ENCODE data around the gene BCL11A.

BCL11A gene

DNA sequence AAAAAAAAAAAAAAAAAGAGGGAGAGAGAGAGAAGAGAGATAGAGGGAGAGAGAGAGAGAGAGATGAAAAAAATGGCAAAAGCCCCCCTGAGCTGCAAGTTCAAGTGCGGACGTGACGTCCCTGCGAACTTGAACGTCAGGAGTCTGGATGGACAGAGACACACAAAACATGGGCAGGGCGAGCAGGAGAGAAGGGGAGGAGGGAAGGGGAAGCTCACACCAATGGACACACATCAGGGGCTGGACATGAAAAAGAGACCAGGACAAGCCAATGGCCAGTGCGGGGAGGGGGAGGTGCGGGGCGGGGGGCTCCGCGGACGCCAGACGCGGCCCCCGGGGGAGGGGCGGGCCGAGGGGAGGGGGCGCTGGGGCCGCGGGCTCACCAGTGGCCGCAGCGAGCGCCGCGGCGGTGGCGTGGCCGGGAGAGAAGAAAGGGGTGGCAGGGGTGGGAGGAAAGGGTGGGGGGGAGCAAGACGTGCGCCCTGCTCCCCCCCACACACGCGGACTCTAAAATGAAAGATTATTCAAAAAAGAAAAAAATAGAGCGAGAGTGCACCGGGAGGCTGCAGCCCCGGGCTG is at the start of gene BCL11A:
Gene BCL11A, minus strand, starts transcription at position 160 of the 579 bp plus-strand sequence. CDS start 384 bp downstream, outside the sequence.
- DNase-seq (ENCODE audit: low read depth in 2 of 2): no peak

DNA sequence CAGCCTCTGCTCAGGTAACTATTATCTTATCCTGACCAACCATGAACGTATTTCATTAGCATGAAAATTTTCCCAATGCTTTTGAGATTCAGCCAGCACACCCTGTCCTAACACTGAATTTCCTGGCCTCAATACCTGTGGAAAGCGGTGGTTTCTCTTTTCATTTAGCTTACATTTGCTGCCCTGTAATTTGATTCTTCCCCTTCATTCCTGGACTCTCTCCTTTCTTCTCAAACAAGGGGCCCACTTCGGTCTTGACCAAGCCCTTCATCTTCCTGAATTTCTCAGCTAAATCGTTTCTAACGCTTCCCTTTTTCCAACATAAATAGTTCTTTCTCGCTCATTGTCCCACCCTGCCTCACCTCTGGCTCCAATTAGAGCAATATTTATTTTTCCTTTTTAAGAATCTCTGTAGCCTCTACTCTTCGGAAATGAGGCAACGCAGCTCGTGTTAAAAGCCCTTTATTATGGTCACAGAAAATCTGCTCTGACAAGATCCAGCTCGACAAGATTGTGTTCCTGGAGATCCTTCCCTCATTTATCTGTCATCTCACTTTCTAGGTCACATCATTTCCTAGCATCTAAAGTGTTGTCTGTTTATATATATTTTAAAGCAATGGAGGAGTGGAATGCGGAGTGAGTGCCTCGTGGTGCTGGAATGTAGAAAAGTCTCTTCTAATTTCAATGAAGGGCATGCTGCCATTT is 49.5 kb upstream of the BCL11A start:
- DNase-seq (ENCODE audit: low read depth in 2 of 2): no peak

DNA sequence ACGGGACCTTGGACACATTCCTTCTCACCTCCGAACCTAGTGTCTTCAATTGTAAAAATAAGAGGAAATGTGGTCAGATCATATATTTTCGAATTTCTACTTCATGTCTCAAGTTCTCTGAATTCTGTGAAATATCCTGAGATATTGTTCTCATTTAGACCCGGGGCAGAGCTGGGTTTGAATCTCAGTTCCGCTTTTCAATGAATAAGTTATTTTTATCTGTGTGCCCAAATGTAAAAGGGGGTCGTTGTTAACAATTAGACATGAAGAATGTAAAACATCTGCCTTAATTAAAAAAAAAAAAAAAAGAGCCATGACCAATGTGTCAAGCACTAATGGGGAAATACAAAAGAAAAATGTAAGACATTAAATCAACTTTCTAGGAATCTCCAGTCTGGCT is 48.9 kb upstream of the BCL11A start:
- no peak for DNase-seq (ENCODE audit: low read depth in 2 of 2)

DNA sequence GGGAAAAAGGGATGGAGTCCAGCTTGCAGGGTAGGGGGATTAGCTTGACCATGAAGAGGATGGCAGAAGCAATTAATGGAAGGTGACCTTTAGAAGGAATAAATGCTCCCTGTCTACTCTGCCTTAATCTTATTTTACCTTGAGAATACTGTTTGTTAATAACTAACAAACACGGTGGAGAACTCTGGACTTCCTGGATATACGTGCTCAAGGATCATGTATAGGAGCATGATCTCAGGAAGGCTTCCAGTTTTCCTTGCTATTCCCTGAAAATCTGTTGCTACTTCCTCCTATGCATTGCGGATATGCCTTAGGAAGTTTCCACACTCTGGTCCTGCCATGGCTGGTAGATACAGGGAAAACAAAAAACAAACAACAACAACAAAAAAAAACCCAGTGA is 44.8 kb upstream of the BCL11A start:
- DNase-seq (ENCODE audit: low read depth in 2 of 2): no peak

DNA sequence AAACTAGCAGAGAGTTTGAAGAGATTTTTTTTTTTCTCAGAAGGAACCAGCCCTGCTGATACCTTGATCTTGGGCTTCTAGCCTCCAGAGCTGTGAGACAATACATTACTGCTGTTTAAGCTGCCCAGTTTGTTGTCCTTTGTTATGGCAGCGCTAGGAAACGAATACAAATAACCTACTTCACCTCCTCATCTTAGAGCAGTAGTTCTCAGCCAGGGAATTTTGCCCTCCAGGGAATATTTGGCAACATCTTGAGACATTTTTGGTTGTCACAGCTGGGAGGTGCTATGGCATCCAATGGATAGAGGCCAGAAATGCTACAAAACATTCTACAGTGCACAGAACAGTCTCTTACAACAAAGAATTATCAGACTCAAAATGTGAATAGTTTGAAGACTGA is 43.9 kb upstream of the BCL11A start:
- DNase-seq (ENCODE audit: low read depth in 2 of 2): no peak

DNA sequence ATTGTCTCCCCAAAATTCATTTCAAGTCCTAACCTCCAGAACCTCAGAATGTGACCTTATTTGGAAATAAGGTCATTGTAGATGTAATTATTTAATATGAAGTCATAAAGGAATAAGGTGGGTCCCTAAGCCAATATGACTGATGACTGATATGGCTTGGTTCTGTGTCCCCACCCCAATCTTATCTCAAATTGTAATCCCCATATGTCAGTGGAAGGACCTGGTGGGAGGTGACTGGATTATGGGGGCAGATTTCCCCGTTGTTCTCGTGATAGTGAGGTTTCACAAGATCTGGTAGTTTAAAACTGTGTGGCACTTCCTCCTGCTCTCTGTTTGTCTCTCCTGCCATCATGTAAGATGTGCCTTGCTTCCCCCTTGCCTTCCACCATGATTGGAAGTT is 43.0 kb upstream of the BCL11A start:
- no peak for DNase-seq (ENCODE audit: low read depth in 2 of 2)

DNA sequence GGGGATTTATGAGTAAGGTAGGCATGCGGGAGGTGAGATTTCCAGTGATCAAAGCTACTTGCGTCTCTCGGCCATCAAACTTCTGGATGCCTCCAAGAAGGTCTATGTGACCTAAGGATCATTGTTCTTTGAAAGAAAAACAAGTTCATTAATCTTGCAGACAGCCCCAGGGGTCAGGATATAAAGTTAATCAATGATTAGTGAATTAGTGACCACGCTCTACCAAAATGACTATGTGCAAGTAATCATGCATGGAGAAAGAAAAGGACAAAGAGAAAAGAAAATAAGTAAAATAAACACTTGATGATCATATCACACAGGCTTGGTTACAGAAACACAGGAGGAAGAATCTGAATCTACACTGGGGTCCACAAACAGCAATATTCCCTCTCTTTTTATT is 42.5 kb upstream of the BCL11A start:
- no peak for DNase-seq (ENCODE audit: low read depth in 2 of 2)

DNA sequence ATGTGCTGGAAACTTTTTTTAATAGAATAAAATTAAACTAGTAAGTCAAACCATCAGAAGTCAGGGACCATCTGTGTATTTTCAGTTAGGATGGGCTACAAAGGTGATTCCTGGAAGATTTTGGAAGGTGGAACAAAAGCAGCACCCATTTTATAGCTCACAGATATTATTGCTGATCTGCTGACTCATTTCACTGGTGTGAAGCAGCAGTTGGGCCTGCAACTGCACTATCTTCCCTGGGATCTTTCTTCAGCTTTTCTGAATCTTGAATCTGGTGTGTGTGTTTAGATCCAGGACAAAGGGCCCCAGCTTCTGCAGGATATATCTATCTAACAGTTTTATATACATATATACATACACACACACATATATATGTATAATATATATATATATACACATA is 35.6 kb upstream of the BCL11A start:
- DNase-seq (ENCODE audit: low read depth in 2 of 2): no peak

DNA sequence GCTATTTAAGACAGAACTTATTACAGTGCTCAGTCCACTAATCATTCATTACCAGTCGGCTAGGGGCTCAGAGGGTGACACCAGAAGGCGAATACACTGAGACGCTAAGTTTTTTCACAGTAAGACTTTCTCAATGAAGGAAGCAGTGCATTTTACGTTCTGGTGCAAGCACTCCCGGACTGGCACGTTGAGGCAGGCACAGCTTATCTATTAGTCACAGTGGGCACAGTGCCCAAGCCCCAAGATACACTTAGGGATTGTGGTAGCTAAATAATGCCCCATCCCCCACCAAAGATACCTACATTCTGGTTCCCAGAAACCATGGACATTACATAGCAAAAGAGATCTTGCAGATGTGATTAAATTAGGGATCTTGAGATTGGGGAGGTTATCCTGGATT is 32.6 kb upstream of the BCL11A start:
- no peak for DNase-seq (ENCODE audit: low read depth in 2 of 2)

DNA sequence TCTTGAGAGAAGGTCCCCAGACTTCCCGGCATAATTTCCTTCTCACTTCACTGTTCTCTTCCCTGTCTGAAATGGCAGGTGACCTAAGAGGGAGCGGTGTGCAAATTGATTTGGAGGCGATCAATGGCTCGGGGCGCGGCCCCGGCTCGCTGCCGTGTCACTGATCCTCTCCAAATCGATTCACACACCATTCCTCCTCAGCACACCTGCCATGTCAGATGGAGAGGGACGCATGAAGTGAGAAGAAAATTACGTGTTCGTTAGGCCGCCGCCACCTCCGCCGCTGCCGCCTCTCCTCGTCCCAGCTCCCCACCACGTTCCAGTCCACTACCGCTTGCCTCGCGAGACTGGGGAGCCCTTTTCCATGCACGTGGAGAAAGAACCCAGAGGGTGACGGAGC is 31.8 kb upstream of the BCL11A start:
- DNase-seq (ENCODE audit: low read depth in 2 of 2): no peak

DNA sequence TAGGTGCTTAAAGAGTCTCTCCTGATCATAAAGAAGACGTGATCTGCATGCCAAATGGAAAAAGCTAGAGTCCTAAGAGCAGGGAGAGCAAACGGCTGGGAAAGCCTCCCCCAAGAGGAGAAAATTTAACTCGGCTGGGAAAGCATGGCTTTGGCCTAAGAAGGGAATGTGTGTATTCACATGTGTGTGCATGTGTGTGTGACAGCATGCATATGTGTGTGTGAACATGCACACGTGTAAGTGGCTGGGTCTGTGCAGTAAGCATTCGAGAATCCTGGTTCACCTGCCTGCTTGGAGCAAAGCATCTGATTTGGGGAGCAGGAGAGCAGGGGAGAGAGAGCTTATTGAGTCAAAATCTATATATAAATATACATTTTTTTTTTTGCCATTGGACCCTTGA is 30.1 kb upstream of the BCL11A start:
- no peak for DNase-seq (ENCODE audit: low read depth in 2 of 2)

DNA sequence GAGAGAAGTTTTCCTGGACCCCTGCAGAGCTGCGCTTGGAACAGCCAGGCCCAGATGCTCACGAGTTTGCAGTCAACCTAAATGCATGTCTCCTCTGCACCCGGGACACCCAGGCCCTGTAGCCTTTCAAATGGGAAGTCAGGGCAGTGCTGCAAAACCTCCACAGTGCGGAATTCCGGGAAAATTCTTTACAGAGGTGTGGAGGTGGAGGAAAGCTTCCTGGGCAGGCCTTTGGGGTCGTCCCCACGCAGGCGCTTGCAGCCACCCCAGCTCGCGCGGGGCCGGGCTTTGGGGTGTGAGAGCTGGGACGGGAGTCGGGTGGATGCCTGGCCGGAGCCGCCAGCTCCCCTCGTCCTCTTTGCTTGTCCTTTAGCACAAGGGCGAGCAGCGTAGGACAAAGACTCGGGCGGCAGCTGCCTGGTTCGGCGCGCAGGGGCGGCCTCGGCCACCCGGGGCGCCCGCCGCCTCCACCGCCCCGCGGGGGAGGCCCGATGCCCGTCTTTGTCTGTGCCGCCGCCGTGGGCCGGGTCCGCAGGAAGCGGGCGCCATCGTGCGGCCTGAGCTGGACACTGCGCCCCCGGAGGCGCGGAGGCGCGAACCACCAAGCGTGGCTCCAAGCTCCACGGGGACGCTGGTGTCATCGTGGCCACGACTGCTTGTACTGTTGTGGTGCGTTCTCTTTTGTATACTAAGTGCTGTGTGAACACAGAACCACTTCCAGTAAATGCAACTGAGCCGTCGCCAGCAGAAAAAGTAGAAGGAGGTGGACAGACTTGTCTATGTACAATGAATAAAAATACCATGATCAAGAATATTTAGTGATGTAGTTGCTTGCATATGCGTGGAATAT is 28.2 kb upstream of the BCL11A start:
- DNase-seq (ENCODE audit: low read depth in 2 of 2): peak; percentile 39 to 57

DNA sequence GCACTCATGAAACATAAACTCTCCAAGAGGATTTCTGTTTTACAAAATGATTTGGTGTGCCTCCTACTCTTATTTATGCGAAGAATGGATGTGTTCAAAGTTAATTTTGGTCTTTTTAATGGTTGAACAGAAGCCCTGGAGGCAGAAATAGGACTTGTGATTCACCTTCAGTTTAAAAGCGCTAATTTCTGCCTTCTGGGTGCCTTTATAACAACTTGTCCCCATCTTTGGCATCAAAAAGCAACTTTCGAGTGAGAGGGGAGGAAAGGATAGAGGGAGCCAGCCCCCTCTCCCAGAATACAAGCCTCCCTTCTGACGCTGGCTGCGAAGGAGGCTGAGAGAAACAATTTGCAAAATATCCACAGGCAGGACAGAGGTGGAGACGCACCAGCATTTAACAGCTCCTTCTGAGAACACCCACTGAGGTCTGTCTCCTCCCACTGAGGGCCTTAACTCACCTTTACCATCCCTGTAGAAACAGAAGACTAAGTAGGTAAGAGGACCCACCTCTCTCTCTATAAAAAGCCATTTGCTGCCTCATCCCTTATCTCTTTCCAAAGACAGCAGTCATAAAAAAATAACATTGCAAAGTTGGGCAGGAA is 24.3 kb upstream of the BCL11A start:
- DNase-seq (ENCODE audit: low read depth in 2 of 2): no peak

DNA sequence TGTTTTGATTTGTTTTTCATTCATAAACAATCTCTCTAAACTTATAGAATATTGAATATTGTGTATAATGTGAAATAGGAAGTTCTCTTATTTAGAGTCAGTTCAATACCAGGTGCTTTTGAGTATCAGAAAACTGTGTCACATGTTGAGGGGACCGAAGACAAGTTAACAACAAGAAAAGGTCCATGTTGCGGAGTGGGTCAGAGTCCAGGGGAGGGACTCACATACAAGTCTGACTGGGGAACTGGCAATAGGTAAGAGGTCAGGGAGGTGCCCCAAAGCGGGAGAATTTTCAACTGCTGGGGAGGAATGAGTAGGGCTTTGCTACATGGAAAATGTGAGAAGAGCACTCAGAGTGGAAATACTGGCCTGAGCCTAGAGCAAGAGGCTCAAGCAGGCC is 19.8 kb upstream of the BCL11A start:
- no peak for DNase-seq (ENCODE audit: low read depth in 2 of 2)

DNA sequence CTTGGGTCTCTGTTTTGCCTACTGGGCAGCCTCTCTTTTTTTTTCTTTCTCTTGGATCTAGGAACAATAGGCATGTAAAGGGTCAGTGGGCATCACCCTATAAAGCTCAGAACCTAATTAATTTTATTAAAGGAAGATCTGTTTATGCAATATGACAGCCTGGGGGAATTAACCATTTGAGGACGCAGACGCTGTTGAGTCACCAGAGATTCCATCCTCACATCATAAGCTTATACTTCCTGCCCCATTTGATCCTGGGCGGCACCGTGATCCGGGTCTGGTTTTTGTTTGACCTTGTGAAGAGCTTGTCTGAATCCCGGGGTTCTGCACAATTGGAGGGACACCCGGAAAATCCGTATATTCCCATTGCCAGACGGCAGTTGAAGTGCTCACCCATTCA is 16.8 kb upstream of the BCL11A start:
- no peak for DNase-seq (ENCODE audit: low read depth in 2 of 2)

DNA sequence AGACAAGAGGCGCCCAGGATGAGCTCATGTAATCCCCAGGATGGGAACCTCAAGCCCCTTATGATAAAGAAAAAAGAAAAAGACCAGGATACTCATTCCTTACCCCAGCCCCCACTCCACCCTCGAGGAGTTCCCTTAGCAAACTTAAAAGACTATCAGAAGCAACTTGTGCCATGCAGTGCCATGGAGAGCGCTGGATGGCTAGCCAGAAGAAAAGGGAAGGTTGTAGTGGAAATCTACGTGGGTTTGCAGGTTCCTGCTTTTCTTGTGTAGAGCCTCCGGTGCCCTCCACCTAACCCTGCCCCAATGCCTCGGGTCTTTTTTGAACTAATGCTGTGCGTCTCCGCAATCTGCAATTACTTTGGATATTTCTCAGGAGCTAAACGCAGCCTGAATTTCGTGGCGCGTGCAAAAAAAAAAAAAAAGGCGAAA is 16.2 kb upstream of the BCL11A start:
- no peak for DNase-seq (ENCODE audit: low read depth in 2 of 2)

DNA sequence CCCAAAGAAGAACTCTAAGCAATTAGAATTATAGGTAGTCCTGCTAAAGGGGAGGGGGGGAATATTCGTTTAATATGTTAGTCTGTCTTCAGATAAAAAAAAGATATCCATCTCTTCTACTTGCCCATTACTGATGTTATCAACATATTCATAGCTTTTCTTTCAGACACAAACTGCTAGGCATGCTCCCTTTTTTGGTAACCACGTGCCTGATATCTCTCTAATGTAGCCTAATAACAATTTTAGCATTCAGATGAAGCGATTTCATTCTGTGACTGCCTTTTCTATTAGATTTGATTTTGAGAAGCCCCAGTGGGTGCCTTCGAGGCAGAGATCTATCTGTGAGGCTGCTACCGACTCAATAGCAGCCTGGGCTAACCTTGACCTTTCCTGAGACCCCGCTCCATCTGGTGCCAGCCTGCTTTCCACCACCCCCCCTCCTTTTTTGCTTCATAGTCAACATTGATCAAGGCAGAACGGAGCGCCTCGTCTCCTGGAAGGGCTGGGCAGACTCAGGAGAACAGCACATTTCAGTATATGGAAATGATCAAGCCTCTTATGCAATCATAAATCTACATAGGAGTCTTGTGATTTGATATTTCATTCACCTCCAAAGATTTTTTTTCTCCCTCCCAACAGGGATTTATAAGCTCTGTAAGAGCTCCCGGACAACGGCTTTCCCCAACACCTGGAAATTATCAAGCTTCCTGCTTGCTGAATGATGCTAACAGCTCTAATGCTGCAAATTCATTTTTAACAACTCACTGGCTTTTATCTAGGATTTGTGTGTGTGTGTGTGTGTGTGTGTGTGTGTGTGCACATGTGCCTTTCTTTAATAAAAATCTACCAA is 14.7 kb upstream of the BCL11A start:
- DNase-seq (ENCODE audit: low read depth in 2 of 2): no peak

DNA sequence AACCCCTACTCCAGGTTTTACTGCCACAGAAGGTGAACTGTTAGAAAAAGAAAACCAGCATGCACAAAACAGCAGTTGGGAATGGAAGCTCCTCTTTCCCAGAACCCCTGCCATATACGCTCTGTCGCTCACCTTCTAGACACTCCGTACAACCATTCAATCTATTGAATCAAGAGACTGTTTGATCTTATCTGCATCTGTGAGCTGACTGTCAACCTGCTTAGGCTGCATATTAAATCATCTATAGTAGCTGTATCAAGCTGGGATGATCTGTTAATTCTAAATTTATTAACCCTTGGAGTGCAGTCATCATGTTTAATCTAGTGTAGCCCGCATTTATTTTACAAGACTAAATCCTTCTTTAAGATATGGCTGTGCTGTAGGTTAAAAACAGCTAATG is 13.6 kb upstream of the BCL11A start:
- DNase-seq (ENCODE audit: low read depth in 2 of 2): no peak

DNA sequence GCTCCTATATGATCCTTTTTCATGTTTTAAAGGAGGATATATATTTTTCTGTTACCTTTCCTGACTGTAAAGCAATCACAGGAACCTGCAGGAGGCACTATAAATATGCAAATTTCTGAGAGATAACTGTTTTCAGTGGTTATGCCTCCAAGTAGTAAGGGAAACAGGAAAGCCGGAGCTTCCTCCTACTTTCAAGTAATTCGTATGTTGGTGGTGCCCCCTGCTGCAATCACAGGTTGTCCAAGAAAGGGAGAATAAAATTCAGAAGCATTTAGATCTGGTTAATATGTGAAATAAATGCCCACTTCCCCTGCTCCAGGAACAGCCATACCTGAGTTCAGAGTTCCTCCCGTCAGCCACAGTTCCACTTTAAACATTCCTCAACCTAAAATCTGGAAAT is 12.0 kb upstream of the BCL11A start:
- no peak for DNase-seq (ENCODE audit: low read depth in 2 of 2)

DNA sequence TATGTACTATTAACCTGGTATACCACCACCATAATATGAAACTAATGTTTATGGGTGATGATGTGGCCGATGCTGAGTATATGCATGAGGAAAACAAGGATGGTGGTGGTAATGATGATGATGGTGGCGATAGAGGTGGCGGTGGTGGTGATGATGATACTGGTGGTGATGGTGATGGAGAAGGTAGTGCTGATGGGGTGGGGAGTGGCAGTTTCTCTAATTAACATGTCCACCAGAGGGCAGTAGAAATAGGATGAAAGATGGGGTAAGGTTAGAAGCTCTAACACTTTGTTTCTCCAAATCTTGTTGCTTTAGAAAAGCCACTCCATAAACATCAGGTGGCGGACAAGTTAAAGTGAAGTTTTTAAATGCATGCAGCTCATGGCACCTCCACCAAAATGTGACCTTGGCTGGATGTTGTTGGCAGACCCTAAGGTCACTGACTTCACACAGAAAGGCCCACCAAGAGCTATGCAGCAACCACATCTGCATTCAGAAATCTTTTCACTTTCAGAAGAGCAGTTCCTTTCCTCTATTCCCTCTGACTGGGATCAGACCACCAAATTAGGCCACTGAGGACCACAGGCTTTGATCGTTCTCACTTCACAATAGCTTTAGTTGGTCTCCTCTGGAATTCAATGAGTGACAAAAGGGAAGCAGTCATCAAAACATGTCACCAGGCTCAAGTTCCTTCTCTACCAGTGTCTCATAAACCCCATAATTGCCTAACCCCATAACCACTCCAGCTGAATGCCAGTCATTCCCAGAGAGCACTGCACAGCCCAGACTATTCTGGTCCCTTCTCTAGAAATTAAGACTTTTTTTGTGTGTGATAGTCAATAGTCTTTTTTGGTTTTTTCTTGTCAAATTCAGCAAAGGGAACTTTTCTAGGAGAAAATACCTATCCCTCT is 7.5 kb upstream of the BCL11A start:
- DNase-seq (ENCODE audit: low read depth in 2 of 2): no peak

DNA sequence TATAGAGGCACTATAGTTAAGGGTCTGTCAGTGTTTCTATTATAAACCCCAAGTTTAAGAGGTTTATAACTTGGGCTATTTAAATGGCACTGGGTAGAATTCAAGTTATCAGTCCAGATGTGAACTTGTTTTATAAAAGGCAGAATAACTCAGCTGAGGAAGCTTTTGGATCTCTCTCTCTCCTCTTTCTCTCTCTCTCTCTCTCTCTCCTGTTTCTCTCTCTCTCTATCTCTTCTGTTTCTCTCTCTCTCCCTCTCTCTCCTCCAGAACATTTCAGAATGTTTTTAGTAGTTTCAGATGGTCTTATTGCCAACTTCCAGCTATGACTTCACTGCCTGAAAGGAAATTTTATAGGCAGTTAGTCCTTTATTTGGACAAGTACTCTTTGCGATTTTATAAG is 6.4 kb upstream of the BCL11A start:
- no peak for DNase-seq (ENCODE audit: low read depth in 2 of 2)
